ENCODE results near the gene GAK.

The GAK gene

DNA sequence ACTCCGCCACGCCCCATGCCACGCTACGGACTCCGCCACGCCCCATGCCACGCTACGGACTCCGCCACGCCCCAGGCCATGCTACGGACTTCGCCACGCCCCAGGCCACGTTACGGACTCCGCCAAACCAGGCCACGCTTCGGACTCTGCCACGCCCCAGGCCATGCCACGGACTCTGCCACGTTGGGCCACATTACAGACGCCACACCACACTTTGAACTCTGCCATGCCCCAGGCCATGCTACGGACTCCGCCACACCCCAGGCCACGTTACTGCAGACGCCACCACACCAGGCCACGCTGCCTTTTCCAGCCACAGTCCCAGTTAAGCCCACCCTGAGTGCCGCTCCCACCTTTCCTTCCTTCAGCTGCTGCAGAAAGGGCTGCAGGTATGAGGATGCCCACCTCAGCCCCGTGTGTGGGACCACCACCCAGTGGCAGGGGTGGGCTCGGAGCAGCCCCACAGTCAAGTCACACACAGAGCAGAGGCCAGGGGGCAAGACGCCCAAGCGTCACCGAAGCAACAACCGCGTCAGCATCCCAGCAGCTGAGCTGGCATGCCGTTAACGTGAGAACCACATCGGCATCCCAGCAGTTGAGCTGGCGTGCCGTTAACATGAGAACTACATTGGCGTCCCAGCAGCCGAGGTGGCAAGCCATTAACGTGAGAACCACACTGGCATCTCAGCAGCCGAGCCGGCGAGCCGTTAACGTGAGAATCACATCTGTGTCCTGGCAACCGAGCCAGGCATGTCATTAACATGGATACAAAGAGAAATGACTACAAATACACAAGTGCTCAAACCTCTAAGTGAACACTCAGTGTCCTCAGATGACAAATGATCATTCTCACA is 26.4 kb downstream of the GAK start:
- no peak for DNase-seq

DNA sequence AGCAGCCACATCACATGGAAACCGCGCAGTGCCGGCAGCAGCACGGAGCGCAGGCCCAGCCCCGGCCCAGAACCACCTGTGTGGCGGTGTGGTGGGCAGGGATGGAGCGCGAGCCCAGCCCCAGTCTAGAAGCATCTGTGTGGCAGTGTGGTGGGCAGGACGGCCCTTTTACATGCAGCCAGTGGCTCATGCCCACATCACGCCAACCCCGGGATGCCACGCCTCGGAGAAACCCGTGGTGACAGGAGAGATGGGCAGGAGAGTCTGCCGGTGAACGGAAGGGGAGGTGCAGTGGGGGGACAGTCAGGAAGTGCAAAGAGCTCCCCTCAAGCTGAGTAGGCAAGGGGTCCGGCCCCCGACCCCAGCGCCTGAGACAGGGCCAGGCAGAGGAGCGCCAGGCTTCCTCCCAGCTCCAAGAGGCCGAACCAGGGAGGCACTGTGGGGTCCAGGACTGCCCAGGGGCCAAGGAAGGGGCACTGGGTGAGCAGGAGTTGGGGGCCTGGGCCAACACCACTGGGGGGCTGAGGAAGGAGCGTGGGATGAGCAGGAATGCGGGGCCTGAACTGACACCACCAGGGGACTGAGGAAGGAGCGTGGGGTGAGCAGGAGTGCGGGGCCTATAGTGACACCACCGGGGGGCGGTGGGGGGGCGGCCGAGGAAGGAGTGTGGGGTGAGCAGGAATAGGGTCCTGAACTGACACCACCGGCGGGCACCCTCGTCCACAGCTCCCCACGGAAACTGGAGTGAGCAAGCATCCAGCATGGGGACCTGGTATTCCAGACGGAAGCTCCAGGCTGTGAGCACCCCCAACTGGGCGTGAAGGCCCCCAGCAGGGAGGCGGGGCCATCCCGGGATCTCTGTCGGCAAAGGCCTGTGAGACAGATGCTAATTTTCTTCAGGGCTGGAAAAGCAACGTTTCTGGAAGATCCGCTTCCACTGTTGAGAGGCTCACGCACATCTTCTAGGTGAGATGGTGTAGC is 28.8 kb downstream of the GAK start:
- no peak for DNase-seq

DNA sequence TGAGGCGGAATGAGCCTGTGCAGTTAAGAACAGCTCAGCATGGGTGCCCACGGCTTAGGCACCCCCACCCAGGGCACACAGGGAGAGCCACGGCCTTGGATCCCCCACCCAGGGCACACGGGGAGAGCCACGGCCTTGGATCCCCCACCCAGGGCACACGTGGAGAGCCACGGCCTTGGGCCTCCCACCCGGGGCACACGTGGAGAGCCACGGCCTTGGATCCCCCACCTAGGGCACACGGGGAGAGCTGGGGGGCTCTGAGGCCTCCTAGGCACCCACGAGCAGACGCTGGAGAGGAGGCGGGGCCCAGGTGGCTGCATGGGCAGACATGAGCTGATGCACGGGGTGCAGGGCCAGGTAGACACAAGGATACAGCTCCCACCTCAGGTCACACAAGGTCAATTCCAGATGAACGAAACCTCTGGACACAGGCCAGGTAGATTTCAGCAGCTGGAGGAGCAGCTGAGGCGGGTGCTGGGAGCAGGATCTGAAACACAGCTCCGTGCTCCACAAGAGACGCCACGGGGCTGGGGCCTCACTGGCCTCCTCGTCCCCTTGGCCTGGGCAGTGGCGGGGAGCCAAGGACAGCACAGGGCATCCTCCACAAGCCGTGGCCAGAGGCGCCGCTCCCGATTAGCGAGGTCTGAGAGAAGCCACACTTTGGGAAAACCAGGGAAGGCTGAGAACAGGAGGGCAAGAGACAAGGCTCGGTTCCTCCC is 30.8 kb downstream of the GAK start:
- no peak for DNase-seq

DNA sequence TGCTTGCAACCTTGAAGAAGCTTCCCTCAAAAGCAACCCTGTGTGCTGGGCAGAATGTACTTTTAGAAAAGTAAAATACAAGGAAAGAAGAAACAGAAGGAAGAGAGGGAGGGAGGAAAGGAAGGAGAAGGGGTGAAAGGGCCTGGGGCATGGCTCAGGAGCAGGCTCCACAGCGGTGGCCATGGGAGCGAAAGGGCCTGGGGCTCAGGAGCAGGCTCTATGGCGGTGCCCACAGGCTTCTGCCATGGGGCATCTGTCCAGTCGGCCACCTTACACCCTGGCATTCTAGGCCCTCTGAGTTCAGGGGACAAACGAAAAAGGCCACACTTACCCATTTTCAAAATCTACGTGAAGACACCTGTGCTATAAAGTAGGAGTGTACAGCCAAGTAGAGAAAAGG is 31.4 kb downstream of the GAK start:
- no peak for DNase-seq

DNA sequence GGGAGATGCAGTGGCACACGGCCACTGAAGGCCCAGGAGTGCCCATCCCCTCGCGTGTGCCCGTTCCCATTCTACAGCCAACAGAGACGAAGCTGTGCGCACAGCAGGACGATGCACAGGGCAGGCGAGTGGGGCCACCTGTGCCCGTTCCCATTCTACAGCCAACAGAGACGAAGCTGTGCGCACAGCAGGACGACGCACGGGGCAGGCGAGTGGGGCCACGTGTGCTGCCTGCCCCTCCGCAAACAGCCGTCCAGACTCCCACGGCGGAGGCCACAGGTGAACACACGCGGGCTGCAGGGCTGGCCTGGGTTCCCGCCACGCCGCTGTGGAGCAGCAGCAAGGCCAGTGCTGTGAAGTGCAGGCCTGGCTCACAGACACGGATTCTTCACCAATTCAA is 32.0 kb downstream of the GAK start:
- DNase-seq, result no peak

DNA sequence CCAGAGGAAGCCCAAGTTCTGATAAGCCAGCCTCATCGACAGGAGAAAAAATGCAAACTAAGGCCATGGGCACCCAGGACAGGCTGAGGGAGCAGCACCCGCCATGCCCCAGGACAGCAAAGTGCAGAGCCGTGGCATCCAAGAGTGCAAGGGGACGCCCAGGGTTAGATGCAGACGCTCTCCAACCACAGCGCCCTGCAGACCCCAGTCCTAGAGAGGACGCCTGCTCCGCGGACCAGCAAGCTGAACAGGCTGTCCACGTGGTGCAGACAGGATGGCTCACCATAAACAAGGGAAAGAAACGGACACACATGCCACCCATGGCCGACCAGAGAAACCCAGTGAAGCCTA is 32.6 kb downstream of the GAK start:
- no peak for DNase-seq

DNA sequence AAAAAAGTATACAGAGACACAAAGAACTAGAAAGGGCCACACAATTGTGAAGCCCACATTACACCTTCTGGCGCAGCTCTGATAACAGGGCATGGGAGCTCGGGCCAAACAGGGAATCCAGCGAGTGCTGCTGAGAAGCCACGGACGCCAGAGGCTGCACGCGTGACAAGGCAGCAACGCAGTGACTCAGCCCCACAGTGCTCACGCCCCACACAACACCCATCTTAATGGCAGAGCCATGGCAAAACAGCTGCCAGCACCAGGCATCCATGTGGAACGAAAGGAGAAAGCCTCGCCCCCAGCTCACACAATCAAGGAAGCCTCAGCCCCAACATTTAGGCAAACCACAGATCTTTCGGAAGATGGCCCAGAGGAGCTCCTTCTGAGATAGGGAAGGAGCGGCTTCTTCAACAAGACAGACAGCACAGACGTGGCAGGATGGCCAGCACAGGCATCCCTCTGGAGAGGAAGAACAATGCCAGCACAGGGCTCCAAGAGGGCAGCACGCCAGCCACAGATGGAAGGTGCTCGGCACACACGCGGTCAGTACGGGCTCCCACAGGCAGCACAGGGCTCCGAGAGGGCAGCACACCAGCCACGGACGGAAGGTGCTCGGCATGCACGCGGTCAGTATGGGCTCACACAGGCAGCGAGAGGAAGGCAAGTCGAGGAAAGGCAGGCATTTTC is 33.1 kb downstream of the GAK start:
- DNase-seq, result no peak

DNA sequence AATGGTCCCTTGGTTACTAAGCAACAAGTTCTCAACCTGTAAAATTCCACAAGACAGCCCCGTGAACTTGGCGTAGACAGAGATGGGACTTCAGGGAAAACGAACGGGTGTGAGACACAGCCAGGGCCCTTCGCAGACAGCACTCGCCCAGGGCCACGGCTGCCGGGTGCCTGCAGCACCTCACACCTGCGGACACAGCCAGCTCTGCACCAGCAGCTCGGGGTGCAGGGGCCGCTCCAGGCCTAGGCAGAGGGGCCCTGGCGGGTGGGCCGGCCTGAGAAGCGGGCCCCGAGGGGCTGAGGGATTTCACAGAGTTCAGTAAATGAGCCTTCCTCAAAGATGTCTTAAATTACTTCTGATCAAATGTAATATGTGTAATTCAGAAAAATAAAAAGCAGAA is 34.0 kb downstream of the GAK start:
- DNase-seq, result no peak

DNA sequence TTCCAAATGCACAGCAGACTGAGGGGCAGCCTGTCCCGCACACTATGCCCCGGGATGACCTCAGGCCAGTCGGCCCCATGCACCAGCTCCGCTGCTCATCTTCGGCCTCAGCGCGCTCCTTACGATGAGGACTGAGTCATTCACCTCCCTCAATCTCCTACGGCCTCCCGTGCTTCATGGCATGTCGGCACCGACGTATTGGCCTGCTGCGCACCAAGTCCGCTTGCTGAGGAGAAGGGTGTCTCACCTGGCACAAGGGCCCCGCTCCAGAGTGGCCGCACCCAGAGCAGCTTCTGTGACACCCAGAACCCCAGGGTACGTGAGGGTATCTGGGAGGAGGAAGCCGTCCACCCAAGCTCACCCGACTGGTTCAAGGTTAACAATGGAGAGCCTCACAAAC is 35.5 kb downstream of the GAK start:
- DNase-seq, result no peak

DNA sequence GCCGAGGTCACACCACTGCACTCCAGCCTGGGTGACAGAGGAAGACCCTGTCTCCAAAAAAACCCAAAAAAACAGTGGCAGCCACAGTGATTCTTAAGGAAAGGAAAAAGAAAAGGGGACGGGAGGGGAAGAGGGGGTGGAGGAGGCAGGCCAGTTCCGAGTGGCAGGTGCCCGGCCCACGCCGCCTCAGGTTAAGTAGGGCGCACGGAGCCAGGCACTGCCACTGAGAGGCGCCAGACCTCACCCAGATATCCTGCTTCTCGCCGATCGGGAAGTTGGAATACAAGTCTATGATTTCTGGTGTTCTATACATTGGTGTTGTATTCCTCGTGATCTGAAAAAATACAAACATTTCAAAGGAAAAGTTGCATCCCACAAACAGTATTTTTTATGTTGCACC is 35.9 kb downstream of the GAK start:
- no peak for DNase-seq

DNA sequence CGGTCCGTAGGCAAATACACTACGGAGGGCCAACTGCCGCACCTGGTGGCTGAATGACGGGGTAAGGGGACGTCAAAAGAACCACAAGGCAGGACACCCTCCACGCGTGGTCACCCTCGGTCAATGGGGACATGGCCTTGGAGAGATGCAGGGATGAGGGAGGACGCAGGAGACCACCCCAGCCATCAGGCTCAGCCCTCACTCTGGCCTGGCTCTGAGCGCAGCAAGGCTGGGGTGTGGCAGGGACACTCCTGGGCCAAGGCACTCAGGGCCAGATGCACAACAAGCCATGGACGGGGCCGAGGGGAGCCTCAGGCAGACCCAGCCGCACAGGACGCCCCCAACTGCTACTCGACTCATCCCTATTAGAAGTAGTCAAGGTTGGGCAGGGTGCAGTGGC is 36.5 kb downstream of the GAK start:
- no peak for DNase-seq

DNA sequence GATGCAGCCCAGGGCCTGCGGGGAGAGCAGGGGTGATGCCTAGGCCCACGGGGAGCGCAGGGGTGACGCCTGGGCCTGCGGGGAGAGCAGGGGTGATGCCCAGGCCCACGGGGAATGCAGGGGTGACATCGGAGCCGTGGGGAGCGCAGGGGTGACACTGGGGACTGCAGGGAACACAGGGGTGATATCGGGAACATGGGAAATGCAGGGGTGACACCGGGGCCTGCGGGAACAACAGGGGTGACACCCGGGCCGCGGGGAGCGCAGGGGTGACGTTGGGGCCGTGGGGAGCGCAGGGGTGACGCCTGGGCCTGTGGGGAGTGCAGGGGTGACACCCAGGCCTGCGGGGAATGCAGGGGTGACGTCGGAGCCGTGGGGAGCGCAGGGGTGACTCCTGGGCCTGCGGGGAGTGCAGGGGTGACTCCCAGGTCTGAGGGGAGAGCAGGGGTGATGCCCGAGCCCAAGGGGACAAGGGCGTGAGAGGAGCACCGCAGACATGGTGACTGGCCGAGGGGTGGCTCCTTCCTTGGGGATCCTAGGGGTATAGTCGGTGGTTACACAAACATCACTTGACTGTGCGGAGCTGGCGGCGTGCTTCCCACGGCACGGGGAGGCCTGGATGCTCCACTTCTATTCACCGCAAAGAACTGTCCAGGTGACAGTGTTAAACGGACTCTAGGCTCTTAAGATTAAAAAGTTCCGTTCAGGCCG is 38.0 kb downstream of the GAK start:
- no peak for DNase-seq

DNA sequence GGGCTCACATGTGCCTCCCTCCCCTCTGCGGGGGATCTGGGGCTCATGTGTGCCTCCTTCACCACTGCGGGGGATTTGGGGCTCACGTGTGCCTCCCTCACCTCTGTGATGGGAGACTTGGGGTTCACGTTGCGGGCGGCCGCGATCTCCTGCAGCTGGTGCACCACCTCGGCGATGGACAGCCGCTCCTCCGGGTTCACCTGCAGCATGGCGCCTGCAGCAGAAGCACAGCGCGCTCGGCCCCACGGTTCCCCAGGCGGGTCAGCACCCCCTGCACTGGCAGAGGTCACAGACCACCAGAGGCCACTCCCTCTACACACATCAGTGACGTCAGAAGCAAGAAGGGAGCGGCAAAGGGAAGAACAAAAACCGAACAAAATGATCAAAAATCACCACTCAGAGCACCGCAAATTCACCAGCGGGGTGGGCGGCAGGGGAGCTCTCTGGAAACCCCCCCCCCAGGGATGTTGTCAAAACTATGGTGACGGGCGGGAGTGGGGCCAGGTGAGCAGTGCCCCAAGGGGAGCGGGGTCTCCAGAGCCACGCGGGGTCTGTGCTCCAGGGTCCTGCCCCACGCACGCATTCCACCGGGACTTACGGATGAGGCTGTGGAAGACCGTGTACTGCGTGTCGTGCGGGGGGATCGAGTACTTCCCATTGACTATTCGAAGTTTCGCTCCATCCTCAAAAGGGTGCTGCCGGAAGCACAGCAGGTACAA is 38.7 kb downstream of the GAK start:
- no peak for DNase-seq

DNA sequence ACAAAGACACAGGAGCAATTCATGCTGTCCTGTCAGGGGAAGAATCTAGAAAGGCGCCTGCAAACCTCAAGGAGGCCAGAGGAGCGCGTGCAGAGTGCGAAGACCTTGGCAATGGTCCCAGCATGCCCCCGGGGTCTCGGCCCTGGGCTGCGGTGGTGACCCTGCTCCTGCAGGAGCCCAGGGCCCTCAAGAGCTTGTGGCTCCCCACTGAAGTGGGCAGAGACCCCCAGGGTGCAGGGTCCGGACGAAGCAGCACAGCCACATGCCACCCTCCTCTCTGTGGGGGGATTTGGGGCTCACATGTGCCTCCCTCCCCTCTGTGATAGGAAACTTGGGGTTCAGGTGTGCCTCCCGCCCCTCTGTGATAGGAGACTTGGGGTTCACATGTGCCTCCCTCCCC is 39.3 kb downstream of the GAK start:
- DNase-seq, result no peak

DNA sequence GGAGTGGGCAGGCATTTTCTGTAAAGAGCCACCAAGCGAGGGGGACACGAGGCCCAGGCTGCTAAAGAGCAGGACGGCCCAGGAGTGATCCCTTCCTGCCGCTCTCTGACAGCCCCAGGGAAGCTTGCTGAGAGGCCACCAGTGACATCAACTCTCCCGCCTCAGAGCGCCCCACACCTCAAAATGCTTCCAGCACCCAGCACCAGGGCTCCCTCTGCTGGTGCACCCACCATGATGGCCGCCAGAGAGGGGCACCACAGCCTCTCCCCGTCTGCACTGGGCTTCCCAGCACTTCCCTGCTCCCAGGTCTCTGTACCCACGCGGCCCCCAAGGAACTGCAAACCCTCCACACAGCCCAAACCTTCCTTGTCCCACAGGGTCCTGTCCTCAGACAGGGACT is 40.4 kb downstream of the GAK start:
- DNase-seq, result no peak

DNA sequence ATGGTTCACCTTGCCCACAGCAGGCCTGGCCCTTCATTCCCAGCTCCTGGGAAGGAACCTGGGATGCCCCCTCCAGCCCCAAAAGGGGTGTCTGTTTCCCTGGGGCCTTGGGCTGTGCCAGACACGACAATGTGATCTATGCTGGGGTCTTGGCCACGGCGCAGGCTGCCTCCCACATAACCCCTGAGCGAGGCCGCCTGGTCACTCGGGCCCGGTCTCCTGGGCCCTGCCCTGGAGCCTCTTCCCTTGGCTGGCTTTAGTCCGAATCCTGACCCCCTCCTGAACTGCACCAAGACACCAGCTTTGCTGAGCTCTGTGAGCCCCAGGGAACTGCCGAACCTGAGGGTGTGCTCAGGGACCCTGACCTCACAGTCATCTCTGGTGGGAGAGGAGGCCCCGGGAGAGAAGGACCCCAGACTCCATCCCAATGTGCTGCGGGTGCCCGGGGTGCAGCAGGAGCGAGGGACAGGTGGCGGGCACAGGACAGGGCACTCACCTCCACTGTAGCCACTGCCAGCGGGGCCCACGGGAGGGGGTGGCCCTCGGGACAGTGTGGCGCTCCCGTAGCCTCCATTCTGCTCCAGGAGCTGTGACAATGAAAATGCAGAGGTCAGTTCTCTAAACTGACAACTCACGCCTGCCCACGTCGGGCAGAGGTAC is 42.0 kb downstream of the GAK start:
- DNase-seq, result no peak

DNA sequence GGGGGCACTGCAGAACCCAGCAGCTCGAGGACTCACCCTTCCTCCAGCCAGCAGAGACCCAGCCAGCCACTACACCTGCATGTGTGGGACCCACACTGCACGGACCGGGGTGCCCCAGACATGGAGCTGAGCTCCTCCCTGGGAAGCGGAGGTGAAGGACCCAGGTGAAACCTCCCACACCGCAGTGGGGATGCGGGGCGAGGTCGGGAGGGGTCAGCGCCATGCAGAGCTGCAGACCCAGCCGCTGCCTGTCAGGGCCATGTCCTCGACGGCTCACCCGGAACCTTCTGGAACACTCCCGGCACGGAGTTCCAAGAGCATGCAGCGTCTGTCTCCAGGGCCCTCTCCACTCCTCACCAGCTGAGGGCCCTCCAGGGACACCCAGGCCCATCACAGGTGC is 42.6 kb downstream of the GAK start:
- no peak for DNase-seq

DNA sequence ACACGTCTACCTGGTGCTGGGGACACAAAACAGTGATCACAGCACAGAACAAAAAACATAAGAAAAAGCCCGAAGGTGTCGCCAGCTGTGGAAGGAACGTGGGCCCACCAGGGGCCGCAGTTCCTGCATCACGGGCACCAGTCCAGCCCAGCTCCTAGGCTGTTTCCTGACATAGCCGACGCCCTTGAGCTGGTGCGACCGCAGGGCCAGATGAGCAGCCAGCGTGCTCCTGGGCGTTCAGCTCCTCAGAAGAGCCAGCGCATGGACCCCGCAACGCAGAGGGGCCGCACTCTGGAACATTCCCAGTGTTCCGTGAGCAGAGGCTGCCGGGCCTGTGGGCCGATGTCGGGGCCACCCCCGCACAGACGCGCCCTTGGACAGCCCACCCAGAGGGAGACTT is 44.1 kb downstream of the GAK start:
- DNase-seq, result no peak

DNA sequence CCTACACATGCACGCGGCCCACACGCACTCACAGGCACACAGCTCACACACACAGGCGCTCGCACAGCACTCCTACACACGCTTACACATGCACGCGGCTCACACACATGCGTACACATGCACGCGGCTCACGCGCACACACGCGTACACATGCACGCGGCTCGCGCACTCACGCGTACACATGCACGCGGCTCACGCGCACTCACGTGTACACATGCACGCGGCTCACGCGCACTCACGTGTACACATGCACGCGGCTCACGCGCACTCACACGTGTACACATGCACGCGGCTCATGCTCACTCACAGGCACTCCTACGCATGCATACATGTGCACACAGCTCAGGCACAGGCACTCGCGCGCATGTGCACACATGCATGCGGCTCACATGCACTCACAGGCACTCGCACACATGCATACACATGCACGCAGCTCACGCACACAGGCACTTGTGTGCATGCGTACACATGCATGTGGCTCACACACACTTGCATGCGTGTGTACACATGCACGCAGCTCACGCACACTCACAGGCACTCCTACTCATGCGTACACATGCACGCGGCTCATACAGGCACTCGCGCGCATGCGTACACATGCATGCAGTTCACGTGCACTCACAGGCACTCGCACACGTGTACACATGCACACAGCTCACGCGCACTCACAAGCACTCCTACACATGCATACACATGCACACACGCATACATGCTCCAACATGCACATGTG is 44.9 kb downstream of the GAK start:
- DNase-seq, result no peak

DNA sequence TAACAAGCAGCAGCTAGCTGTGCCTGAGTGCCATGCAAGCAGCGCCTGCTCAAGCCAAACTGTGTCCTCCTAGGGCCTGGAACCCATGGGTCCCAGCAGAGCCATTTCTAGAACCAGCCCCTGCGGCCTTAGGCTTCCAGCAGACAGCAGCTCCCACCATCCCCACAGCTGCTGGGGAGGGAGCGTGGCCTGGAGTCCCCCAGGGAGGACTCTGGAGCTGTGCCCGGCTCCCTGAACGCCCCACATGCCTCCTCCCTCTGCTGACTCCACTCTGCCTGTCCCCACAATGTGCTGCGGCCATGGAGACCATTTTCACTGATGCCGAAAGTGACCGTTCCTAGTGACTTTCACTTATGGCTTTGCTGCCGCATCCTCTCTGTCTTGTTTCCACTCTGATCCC is 45.9 kb downstream of the GAK start:
- DNase-seq, result no peak
